ENCODE results near the gene EFEMP1. TPM values are rescaled to one million over a fixed set of nuclear protein-coding genes. Genes with fewer than 3 reads are reported as not detected.

EFEMP1 gene
- total RNA-seq, 3 donors from 2014 or later, result 9.5 to 80.1 (median 40.8) TPM

DNA sequence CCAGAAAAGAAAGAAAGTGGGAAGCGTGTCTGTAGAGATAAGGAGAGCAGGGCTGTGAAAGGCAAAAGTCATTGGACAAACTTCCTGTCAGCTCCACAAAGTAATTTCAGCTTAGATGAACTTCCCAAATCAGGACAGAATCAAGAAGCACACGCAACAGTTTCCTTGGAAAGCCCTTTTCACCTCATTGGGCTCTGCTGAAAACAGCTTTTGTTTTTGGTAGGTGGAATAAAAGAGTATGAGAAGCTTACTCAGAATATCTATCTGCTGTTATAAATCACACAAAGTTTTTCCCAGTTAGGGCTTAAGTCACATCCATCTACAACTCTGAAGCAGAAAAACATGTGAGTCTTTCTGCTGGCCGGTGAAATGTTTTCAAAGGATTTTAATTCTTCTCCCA lies 42.4 kb upstream of the EFEMP1 start:
- Histone ChIP-seq H3K9me3 (no peaks in the 10 kb centered on the region), H3K4me1 (ENCODE audit: low read depth) (no peaks in the 10 kb centered on the region), H3K36me3 (ENCODE audit: low read depth) (no peaks in the 10 kb centered on the region), H3K4me3 (no peak overlapping the region)
- TF ChIP-seq, protein P1, sequence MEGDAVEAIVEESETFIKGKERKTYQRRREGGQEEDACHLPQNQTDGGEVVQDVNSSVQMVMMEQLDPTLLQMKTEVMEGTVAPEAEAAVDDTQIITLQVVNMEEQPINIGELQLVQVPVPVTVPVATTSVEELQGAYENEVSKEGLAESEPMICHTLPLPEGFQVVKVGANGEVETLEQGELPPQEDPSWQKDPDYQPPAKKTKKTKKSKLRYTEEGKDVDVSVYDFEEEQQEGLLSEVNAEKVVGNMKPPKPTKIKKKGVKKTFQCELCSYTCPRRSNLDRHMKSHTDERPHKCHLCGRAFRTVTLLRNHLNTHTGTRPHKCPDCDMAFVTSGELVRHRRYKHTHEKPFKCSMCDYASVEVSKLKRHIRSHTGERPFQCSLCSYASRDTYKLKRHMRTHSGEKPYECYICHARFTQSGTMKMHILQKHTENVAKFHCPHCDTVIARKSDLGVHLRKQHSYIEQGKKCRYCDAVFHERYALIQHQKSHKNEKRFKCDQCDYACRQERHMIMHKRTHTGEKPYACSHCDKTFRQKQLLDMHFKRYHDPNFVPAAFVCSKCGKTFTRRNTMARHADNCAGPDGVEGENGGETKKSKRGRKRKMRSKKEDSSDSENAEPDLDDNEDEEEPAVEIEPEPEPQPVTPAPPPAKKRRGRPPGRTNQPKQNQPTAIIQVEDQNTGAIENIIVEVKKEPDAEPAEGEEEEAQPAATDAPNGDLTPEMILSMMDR (IDR thresholded peaks at IDR 0.05), result no peak
- DNase-seq (no peak), ATAC-seq (no peak)
- intact Hi-C loops (cut with DNase I, micrococcal nuclease), result no loop called here

DNA sequence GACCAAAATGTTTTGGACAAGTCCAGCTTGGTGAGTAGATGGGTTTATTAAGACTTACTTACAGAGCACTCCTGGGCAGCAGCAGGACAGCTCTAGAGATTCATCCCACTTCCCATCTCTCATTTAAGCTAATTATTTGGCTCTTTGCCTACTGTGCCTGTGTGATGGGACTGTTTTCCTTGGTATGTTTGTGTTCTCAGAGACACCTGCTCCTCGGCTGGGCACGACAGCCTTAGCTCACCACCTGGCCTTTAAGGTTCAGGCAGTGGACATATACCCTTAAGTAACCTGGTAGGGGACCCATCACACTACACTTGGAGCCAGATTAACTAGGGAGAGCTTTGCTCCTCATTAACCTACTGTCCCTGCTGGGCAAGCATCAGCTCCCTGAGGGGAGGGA lies 41.7 kb upstream of the EFEMP1 start:
- DNase-seq (no peak), ATAC-seq (no peak)
- TF ChIP-seq, protein P1 (IDR thresholded peaks at IDR 0.05), result no peak
- no peaks in the 10 kb centered on the region for H3K4me1 ChIP-seq (ENCODE audit: low read depth)
- H3K36me3 ChIP-seq (ENCODE audit: low read depth), result no peaks in the 10 kb centered on the region
- intact Hi-C loops (cut with DNase I, micrococcal nuclease), result no loop called here
- no peaks in the 10 kb centered on the region for H3K9me3 ChIP-seq
- no peak overlapping the region for H3K4me3 ChIP-seq

DNA sequence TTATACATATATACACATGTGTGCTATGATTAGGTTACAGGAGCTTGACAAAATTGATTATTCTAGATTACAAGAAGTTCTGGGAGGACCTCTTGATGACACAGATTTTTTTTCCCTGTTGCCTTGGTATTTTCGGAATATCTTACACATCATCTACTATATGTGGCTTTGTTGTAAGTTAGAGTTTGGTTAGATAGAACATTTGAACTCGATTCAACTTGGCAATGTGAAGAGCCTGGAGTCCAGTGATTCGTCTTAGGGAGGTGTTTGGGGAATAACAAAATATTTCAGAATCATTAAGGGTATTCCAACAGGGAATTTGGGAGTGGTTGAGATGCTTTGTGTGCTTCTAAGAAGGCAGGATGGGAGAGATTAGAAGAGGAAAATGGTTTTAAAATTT lies 39.3 kb upstream of the EFEMP1 start:
- ATAC-seq (no peak), DNase-seq (no peak)
- intact Hi-C loops (cut with DNase I, micrococcal nuclease), result no loop called here
- TF ChIP-seq, protein P1 (IDR thresholded peaks at IDR 0.05), result no peak
- H3K4me1 ChIP-seq (ENCODE audit: low read depth), result no peaks in the 10 kb centered on the region
- no peaks in the 10 kb centered on the region for H3K36me3 ChIP-seq (ENCODE audit: low read depth)
- no peaks in the 10 kb centered on the region for H3K9me3 ChIP-seq
- H3K4me3 ChIP-seq, result no peak overlapping the region

DNA sequence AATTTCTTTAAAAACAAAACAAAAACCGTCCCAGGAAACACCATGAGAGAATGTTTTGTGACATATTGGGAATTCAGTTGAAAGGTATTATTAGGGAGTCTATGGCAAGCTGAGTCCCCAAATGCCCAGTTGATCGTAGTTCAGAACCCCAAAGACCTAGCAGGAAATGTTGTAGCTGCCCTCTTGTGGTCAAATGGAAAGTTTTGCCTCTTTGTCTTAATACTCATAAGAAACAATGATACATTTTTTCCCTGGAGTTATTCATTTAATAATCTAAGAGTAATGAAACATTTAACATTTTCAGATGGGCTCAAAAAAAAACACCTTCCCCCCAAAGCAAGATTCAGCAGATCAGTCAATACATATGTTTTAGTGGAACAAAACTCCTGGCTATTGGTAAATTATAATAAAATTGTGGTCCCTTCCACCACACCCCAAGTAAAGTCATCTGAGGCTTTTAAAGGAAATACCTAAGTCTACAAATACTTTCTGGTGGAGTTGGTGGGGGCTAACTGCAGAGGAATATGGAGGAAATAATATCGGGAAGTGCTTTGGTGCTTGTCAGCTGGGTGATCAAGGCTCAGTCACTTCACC lies 37.8 kb upstream of the EFEMP1 start:
- intact Hi-C loops (cut with DNase I, micrococcal nuclease), result loop anchor here in 1 of 2 donors (2.0 kb wide), 1 partner anchor 191 kb away; no protein-coding TSS in a partner anchor
- no peak for ATAC-seq

DNA sequence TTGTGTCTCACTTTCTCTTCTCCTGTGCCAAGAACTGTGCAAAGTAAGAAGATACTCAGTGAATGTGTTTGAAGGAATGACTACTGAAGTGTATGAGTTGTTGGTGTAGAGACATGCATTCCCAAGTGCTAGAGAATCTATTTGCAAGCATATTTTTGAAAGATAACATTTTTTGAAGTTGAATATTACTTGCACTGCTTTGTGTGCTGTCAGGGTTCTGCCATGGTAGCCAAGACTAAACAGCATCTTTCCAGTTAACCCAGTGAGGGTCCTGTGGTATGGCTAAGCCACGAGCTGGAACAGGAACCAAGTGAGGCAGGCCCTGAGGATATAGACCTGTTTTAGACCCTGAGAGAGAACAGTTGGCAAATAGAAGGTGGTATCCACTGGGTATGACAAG lies 35.2 kb upstream of the EFEMP1 start:
- no peaks in the 10 kb centered on the region for H3K4me1 ChIP-seq (ENCODE audit: low read depth)
- H3K9me3 ChIP-seq, result no peaks in the 10 kb centered on the region
- H3K4me3 ChIP-seq, result no peak overlapping the region
- no peak for ATAC-seq
- DNase-seq, result no peak
- TF ChIP-seq, protein P1 (IDR thresholded peaks at IDR 0.05), result no peak
- intact Hi-C loops (cut with DNase I, micrococcal nuclease), result loop anchor here in 1 of 2 donors (5.0 kb wide), 1 partner anchor 186 kb away; no protein-coding TSS in a partner anchor
- no peaks in the 10 kb centered on the region for H3K36me3 ChIP-seq (ENCODE audit: low read depth)

More for the DNA sequence above, 37.8 kb upstream of the EFEMP1 start:
- H3K4me3 ChIP-seq, result no peak overlapping the region
- H3K36me3 ChIP-seq (ENCODE audit: low read depth), result no peaks in the 10 kb centered on the region
- TF ChIP-seq, protein P1 (IDR thresholded peaks at IDR 0.05), result no peak
- H3K9me3 ChIP-seq, result no peaks in the 10 kb centered on the region
- peak in 1 of 3 donors; percentile 43 for DNase-seq
- H3K4me1 ChIP-seq (ENCODE audit: low read depth), result no peaks in the 10 kb centered on the region
